ENCODE measurements around the gene LRRC10. TPM values are rescaled to one million over a fixed set of nuclear protein-coding genes. Genes with fewer than 3 reads are reported as not detected.

LRRC10 gene
- total and polyA plus RNA-seq, 10 donors: not detected

- H3K9me3 ChIP-seq: peaks cover 0 to 5% (median 0%) of the 10 kb centered on the region in 8 donors
- H3K27me3 ChIP-seq (replicated peaks in 1 of 7): no peaks in the 10 kb centered on the region
- no peak for DNase-seq
- peaks cover 3 to 57% (median 56%) of the 10 kb centered on the region in 6 donors for H3K36me3 ChIP-seq
- H3K4me1 ChIP-seq: peaks cover 0 to 4% (median 1%) of the 10 kb centered on the region in 6 donors
- TF ChIP-seq CTCF (IDR thresholded peaks at IDR 0.05 in 8 of 11, conservative IDR thresholded peaks at IDR 0.05 in 3 of 11) (no peak), POLR2AphosphoS5 (IDR thresholded peaks at IDR 0.05) (no peak), POLR2A (IDR thresholded peaks at IDR 0.05) (no peak)
- H3K27ac ChIP-seq: no peak overlapping the region
- no peak overlapping the region for H3K4me3 ChIP-seq
- intact Hi-C loops (cut with DNase I; ENCODE audit: low total_unique reads): no loop called here
Observed at GRCh38 chr12:69602954-69603353, 7.8 kb downstream of the LRRC10 start.

- peaks cover 5 to 65% (median 65%) of the 10 kb centered on the region in 6 donors for H3K36me3 ChIP-seq
- 93 to 98% (median 96%) methylated on average over 6 of the region's 6 CpGs for WGBS, 5 donors
- no peak for DNase-seq
- TF ChIP-seq POLR2AphosphoS5 (IDR thresholded peaks at IDR 0.05) (no peak), CTCF (IDR thresholded peaks at IDR 0.05 in 8 of 11, conservative IDR thresholded peaks at IDR 0.05 in 3 of 11) (no peak)
- no peak overlapping the region for H3K4me3 ChIP-seq
- no peaks in the 10 kb centered on the region for H3K27me3 ChIP-seq (replicated peaks in 1 of 7)
- H3K27ac ChIP-seq: no peak overlapping the region
- no peaks in the 10 kb centered on the region for H3K4me1 ChIP-seq
- peaks cover 0 to 5% (median 0%) of the 10 kb centered on the region in 8 donors for H3K9me3 ChIP-seq
- intact Hi-C loops (cut with DNase I; ENCODE audit: low total_unique reads): no loop called here
Observed at GRCh38 chr12:69601962-69602685, 8.6 kb downstream of the LRRC10 start.

- peaks cover 5 to 79% (median 75%) of the 10 kb centered on the region in 6 donors for H3K36me3 ChIP-seq
- TF ChIP-seq CTCF (IDR thresholded peaks at IDR 0.05 in 8 of 11, conservative IDR thresholded peaks at IDR 0.05 in 3 of 11) (no peak), POLR2A (IDR thresholded peaks at IDR 0.05) (no peak), POLR2AphosphoS5 (IDR thresholded peaks at IDR 0.05) (no peak)
- intact Hi-C loops (cut with DNase I; ENCODE audit: low total_unique reads): no loop called here
Observed at GRCh38 chr12:69600804-69601203, 9.9 kb downstream of the LRRC10 start.

GRCh38 chr12:69598174-69598753 is 12.4 kb downstream of the LRRC10 start:
- peaks cover 5 to 100% (median 96%) of the 10 kb centered on the region in 6 donors for H3K36me3 ChIP-seq
- H3K9me3 ChIP-seq: peaks cover 0 to 1% (median 0%) of the 10 kb centered on the region in 8 donors
- DNase-seq: no peak
- 62 to 85% (median 71%) methylated on average over 4 of the region's 4 CpGs for WGBS, 5 donors
- intact Hi-C loops (cut with DNase I; ENCODE audit: low total_unique reads): no loop called here
- no peak overlapping the region for H3K4me3 ChIP-seq
- H3K27ac ChIP-seq: no peak overlapping the region
- no peaks in the 10 kb centered on the region for H3K27me3 ChIP-seq (replicated peaks in 1 of 7)
- TF ChIP-seq CTCF (IDR thresholded peaks at IDR 0.05 in 8 of 11, conservative IDR thresholded peaks at IDR 0.05 in 3 of 11): no peak
- no peak for TF ChIP-seq POLR2AphosphoS5 (IDR thresholded peaks at IDR 0.05)
- TF ChIP-seq POLR2A (IDR thresholded peaks at IDR 0.05): no peak
- no peaks in the 10 kb centered on the region for H3K4me1 ChIP-seq

More at GRCh38 chr12:69600804-69601203, 9.9 kb downstream of the LRRC10 start:
- Histone ChIP-seq H3K27me3 (replicated peaks in 1 of 7) (no peaks in the 10 kb centered on the region), H3K27ac (no peak overlapping the region), H3K4me3 (no peak overlapping the region), H3K4me1 (no peaks in the 10 kb centered on the region), H3K9me3 (peaks cover 0 to 5% (median 0%) of the 10 kb centered on the region in 8 donors)
- DNase-seq: no peak

Data from spleen (tissue), 11 donors.